A549 (cell line): ENCODE results near the gene NFATC2.

ENCODE experiments used
- CEBPB ChIP-seq, 2 experiments: fragments of >200 bp in 1 of 2; sonication (Bioruptor Twin) in 1 of 2; formaldehyde crosslinking in 1 of 2; IDR thresholded peaks; 2 replicates each; pipeline ENCODE4 v1.6.1; 2012 to 2016
- CTCF ChIP-seq: fragments of >200 bp; sonication (Bioruptor Twin); formaldehyde crosslinking; IDR thresholded peaks from 3 replicates; pipeline ENCODE4 v1.5.1; 2016
- EP300 ChIP-seq, 2 experiments: fragments of >200 bp; sonication (Bioruptor Twin); formaldehyde crosslinking; IDR thresholded peaks; 2 replicates in 1 of 2; 3 replicates in 1 of 2; pipeline ENCODE4 v1.6.1; 2016 to 2017
- ESRRA ChIP-seq: fragments of 150-350 bp; IDR thresholded peaks from 2 replicates; pipeline ENCODE4 v1.6.1; 2014; ENCODE audit warnings: mild to moderate bottlenecking, low read length, borderline replicate concordance
- HDAC2 ChIP-seq: fragments of 200-600 bp; sonication (generic); IDR thresholded peaks from 2 replicates; pipeline ENCODE4 v1.6.1; 2016
- MAFK ChIP-seq: fragments of 450-650 bp; IDR thresholded peaks from 2 replicates; pipeline ENCODE4 v1.6.1; 2014; ENCODE audit not compliant: partially characterized antibody
- MAZ ChIP-seq: fragments of 150-350 bp; IDR thresholded peaks from 2 replicates; pipeline ENCODE4 v1.6.1; 2014; ENCODE audit warnings: antibody characterized with exemption, low read depth, low read length, borderline replicate concordance
- MYC ChIP-seq: IDR thresholded peaks from 2 replicates; pipeline ENCODE4 v1.6.1; 2012; ENCODE audit warnings: mild to moderate bottlenecking, inconsistent platforms, low read length, improper control_type of control experiment, borderline replicate concordance
- POLR2A ChIP-seq: IDR thresholded peaks from 2 replicates; pipeline ENCODE4 v1.6.1; 2012; ENCODE audit warnings: mild to moderate bottlenecking, low read length
- TF ChIP-seq, protein P1 (sequence below): fragments of 150-350 bp; IDR thresholded peaks from 2 replicates; pipeline ENCODE4 v1.6.1; 2014; ENCODE audit warnings: low read depth, mild to moderate bottlenecking, low read length

DNA sequence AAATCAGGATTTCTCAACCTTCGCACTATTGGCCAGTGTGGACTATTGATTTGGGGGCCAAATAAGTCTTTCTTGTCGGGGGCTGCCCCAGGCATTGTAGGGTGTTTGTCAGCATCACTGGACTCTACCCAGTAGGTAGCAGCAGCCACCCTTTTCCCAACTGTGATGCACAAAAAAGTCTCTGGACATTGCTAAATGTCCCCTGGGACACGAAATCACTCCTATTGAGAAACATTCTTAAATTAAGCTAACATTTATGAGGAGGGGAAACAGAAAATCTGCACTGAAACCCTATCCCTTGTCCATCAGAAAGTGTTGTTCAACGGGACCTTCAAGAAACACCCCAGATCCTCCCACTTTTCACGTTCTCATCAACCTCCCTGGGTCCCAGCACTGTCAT, 54.2 kb downstream of the NFATC2 start:
- TF ChIP-seq EP300 (IDR thresholded peaks at IDR 0.05) (no peak), ESRRA (no peak), MYC (no peak), HDAC2 (no peak), POLR2A (no peak), CTCF (no peak), MAZ (no peak), CEBPB (IDR thresholded peaks at IDR 0.05) (no peak), MAFK (no peak)
- TF ChIP-seq, protein P1, sequence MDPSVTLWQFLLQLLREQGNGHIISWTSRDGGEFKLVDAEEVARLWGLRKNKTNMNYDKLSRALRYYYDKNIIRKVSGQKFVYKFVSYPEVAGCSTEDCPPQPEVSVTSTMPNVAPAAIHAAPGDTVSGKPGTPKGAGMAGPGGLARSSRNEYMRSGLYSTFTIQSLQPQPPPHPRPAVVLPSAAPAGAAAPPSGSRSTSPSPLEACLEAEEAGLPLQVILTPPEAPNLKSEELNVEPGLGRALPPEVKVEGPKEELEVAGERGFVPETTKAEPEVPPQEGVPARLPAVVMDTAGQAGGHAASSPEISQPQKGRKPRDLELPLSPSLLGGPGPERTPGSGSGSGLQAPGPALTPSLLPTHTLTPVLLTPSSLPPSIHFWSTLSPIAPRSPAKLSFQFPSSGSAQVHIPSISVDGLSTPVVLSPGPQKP = no peak
